Measurements from ENCODE around the gene GREM1. TPM values are rescaled to one million over a fixed set of nuclear protein-coding genes. Genes with fewer than 3 reads are reported as not detected.

GREM1 gene
- total RNA-seq, 1 donor from 2014 or later: 293 TPM

DNA sequence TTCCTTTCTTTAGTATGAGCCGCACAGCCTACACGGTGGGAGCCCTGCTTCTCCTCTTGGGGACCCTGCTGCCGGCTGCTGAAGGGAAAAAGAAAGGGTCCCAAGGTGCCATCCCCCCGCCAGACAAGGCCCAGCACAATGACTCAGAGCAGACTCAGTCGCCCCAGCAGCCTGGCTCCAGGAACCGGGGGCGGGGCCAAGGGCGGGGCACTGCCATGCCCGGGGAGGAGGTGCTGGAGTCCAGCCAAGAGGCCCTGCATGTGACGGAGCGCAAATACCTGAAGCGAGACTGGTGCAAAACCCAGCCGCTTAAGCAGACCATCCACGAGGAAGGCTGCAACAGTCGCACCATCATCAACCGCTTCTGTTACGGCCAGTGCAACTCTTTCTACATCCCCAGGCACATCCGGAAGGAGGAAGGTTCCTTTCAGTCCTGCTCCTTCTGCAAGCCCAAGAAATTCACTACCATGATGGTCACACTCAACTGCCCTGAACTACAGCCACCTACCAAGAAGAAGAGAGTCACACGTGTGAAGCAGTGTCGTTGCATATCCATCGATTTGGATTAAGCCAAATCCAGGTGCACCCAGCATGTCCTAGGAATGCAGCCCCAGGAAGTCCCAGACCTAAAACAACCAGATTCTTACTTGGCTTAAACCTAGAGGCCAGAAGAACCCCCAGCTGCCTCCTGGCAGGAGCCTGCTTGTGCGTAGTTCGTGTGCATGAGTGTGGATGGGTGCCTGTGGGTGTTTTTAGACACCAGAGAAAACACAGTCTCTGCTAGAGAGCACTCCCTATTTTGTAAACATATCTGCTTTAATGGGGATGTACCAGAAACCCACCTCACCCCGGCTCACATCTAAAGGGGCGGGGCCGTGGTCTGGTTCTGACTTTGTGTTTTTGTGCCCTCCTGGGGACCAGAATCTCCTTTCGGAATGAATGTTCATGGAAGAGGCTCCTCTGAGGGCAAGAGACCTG lies 13.2 kb downstream of the GREM1 start:
- peak; percentile 68 for DNase-seq (ENCODE audit: low spot score)

DNA sequence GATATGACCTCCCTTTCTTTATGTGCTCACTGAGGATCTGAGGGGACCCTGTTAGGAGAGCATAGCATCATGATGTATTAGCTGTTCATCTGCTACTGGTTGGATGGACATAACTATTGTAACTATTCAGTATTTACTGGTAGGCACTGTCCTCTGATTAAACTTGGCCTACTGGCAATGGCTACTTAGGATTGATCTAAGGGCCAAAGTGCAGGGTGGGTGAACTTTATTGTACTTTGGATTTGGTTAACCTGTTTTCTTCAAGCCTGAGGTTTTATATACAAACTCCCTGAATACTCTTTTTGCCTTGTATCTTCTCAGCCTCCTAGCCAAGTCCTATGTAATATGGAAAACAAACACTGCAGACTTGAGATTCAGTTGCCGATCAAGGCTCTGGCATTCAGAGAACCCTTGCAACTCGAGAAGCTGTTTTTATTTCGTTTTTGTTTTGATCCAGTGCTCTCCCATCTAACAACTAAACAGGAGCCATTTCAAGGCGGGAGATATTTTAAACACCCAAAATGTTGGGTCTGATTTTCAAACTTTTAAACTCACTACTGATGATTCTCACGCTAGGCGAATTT lies 14.9 kb downstream of the GREM1 start:
- DNase-seq (ENCODE audit: low spot score): no peak

DNA sequence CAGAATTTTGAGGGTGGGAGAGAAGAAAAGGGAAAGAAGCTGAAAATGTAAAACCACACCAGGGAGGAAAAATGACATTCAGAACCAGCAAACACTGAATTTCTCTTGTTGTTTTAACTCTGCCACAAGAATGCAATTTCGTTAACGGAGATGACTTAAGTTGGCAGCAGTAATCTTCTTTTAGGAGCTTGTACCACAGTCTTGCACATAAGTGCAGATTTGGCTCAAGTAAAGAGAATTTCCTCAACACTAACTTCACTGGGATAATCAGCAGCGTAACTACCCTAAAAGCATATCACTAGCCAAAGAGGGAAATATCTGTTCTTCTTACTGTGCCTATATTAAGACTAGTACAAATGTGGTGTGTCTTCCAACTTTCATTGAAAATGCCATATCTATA lies 15.5 kb downstream of the GREM1 start:
- DNase-seq (ENCODE audit: low spot score): no peak

DNA sequence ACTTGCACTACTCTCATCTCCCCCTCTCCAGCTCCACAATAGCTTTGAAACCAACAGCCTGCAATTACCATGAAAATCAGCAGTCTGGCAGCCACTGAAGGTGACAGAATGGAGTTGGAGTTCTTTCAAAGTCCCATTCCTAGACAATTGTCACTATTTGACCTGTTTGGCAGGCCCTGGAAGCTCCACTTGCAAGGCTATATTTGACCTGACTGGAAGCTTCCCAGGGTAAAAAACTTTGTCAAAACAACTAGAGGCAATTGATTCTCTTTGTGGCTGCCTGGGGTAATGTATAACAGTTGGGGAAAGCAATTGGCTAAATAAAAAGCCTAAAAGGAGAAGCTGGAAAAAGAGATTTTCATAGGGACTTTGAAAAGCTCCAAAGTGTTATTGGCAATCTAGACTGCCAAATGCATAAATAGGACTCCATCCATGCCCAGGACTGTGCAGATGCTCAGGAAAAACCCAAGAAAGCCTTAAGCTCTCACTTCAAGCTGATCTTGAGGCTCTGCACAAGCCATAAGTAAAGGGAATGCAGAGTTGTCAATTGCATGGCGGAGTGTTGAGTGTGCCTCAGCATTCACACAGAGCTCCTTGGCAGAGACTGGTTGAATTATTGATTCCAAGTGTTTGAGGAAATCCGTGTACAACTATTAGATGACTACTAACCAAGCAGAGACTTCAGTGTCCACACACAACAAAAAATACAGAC lies 18.3 kb downstream of the GREM1 start:
- no peak for DNase-seq (ENCODE audit: low spot score)

DNA sequence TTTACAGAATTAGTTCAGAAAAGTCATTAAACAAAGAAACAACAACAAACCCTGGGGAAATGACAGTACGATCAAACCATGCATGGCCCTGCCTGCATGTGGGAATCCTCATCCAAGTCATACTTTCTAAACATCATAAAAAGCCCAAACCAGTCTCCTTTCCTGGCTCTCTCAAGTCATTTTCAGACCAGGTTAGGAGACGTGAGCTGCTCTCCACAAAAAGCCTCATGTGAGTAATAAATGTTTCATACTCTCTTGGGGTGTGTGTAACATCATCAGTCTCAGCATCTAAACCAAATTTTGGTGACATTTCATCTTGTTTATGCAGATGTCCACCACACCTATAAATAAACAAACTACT lies 18.9 kb downstream of the GREM1 start:
- DNase-seq (ENCODE audit: low spot score): no peak

DNA sequence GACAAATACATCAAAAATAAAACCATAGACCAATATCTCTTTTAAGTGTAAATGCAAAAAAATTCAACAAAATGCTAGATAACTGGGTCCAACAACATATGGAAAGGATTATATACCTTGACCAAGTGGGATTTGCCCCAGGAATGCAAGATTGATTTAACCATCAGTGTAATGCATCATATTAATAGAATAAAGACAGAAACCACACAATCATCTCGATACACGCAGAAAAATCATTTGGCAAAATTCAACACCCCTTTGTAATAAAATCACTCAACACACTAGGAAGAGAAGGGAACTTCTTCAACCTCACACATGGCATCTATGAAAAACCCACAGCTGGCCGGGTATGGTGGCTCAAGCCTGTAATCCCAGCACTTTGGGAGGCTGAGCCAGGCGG lies 19.5 kb downstream of the GREM1 start:
- DNase-seq (ENCODE audit: low spot score): no peak

DNA sequence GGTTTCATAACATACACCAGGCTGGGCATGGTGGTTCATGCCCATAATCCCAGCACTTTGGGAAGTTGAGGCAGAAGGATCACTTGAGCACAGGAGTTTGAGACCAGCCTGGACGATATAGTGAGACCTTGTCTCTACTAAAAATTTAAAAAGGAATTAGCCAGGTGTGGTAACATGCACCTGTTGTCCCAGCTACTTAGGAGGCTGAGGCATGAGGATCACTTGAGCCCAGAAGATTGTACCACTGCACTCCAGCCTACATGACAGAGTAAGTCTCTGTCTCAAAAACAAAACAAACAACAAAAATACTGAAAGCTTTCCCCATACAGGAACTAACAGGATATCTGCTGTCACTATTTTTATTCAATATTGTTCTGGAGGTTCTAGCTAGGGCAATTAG lies 20.9 kb downstream of the GREM1 start:
- DNase-seq (ENCODE audit: low spot score): no peak

DNA sequence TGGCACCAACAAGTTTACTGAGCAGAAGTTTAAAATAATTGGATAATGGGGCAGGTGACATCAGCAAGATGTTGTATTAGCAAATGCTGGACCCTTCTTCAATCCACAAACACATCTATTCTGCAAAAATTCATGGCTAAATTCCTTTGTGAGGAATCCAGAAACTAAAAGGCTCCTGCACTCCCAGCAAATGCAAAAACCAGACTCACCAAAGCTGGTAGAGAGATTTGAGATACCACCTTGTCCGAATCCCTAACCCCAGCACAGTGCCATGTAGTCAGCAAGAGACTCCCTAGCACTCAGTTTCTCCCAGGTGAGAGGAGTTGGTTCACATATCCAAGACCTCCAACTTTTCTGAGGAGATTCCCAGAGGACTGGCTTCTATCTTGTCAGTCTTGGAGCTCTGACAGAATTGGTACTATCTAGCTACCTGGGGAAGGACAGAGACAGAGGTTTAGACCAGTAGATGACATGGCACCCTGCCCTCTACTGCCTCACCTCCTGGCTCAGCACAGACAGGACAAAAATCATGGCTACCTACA lies 21.8 kb downstream of the GREM1 start:
- no peak for DNase-seq (ENCODE audit: low spot score)

DNA sequence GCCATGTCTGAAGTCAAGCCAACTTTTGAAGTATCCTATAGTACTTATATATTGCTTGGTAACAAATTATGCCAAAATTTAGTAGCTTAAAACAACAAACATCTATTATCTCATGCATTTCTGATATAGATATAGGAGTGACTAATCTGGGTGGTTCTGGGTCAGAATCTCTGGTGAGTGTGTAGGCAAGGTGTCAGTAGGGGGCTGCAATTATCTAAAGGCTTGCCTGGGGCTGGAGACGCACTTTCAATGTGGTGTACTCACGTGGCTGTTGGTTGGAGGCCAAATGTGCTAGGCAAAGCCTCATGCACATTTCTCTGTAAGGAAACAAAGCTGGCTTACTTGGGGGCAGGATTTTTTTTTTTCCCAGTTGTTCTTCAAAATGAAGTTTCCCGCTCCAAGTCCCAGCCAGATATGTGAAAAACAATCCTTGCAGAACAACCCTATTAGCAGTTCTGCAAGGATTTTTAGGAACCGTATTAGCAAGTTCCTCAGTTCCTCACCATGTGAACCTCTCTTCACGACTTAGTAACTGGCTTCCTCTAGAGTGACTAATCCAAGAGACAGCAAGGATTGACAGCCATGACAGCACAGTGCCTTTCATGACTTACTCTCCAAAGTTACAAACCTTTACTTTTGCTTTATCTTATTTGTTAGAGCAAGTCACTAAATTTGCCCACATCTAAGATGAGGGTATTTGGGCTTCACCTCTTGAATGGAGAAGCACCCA lies 25.8 kb downstream of the GREM1 start:
- DNase-seq (ENCODE audit: low spot score): no peak

DNA sequence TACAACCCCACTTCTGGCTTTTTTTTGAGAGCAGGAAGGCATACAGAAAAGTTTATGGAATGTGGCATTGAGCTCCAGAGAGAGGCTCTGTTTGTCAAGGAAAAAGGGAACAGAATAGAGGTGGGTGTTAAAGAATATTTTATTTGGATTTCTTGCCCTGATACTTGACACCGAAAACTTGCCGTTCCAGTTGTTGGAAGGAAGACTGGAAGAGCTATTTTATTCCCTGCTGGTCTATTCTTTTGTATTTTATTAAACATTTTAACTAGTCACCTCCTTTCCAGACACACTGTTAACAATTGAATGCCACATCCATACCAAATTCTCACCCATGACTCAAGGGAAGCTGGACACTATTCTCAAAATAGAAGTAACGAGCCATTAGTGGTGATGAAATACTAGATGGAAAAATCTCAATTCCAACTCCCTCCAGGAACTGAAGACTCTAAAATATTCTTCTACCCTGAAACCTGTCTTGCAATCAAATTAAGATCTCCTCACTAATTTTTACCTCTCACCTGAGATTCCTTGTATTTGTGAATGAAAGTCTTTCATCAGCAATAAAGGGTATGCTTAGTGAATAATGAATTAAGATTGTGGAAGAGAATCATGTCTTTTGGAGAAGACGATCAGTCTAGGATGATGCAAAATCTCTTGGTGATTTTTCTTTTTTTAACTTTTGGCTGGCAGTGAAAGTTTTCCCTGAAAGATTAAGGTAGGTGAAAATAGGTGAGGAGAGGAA lies 28.5 kb downstream of the GREM1 start:
- no peak for DNase-seq (ENCODE audit: low spot score)

DNA sequence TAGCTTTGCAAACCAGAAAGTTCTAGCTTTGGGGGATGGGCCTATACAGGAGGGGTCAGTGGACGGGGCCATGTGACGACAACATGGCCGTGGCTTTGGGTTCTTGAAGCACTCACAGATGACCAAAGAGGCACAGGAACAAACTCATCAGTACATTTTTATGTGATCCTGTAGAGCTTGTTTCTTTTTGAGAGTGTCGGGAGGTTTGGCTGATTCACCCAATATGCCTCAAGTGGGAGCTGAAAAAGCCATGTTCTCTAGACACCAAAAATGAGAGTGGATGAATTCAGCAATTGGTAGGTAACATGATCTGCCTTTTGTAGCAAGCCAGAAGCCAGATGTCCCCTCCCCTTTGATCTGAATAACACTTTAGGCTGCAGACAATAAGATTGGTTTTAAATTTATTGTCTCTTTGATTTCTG lies 30.1 kb downstream of the GREM1 start:
- DNase-seq (ENCODE audit: low spot score): no peak

DNA sequence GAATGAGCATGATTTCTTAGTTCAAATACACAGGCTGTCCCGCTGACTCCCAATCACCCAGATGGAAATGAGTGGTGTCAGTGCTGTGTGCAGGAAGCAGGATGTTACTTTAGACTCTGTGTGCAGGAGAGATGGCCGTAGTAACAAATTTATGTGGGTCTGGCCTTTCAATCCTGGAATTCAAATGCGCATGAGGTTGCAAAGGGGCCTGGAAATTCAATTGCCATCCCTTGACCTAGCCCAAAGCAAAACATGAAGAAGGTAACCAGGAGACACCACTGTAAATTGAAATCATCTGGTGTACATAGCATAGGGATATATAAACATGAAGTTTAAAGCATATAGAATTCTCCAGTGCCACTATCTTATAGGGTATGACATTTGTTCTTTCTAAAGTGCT lies 33.2 kb downstream of the GREM1 start:
- no peak for DNase-seq (ENCODE audit: low spot score)

DNA sequence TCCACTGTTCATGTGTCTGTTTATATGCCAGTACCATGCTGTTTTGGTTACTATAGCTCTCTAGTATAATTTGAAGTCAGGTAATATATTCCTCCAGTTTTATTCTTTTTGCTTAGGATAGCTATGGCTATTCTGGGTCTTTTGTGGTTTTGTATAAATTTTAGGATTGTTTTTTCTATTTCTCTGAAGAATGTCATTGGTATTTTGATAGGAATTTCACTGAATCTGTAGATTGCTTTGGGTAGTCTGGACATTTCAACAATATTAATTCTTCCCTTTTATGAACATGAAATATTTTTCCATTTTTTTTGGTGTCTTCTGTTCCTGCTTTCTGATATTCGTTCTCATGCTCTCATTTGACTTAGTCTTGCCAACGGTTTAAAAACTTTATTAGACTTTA lies 39.6 kb downstream of the GREM1 start:
- no peak for DNase-seq (ENCODE audit: low spot score)

DNA sequence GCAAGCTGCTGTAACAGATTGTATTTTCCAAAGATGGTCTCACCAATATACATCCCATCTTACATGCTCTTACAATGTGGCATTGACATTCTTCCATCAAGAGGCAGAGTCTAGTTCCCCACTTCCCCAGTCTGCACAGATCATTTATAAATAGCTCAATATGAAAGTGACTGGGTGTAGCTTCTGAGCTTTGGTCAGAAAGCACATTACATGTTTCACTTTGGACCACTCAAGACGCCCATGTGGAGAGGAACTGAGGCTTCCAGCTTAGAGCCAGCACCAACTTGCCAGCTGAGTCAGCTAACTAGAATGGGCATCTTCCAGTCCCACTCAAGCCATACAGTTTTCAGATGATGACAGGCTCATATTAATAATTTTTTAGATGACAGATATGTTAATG lies 45.5 kb downstream of the GREM1 start:
- no peak for DNase-seq (ENCODE audit: low spot score)

DNA sequence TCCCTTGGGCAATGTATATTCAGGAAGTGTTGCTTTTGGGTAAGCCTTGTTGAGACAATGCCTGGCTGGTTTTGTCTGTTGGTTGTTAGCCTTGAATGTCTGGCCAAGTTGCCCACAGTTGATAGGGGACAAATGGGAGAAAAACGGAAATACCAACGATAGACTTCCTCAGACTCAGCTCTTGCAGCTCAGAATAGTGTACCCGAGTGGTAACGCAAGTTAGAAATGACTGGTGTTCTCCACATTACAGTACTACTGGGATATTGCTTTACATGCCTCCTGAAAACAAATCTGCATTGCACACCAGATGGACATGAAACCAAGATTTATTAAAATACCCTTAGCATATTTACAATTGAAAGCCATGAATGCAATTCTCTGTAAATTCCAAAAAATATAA lies 47.4 kb downstream of the GREM1 start:
- DNase-seq (ENCODE audit: low spot score): no peak

DNA sequence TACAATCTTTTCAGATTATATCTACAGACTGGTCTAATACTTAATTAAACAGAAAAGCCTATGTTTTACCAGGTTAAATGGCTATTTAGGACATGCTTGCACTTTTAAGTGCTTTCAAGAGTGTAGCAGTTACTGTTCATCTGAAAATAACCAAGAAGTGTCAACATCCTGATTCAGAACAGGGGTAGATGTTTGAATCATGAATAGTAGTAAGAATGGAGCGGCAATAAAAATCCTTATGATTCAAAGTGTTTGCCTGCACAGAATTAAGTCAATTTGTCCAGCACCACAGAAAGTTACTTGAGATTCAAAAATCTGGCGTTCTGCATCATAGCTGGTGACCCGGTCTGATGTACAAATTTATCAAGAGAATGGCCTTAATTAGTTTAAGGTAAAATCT lies 48.3 kb downstream of the GREM1 start:
- no peak for DNase-seq (ENCODE audit: low spot score)

DNA sequence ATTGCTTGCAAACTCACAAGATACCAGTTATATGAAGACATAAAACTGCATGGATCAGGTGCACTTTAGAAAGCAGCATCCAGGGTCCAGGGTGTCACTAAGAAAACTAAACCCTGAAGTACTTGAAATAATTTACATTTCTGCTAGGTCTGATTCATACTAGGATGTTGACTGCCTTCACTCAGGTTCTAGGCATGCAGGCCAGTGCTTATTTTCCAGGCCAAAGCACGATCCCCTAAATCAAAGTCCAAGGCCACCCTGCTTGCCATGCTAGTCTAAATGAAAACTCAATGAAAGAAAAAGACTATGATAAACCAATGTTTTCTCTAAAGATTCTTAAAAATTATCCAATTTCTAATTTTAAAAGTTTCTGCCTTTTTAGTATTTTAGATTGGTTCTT lies 49.4 kb downstream of the GREM1 start:
- no peak for DNase-seq (ENCODE audit: low spot score)

DNA sequence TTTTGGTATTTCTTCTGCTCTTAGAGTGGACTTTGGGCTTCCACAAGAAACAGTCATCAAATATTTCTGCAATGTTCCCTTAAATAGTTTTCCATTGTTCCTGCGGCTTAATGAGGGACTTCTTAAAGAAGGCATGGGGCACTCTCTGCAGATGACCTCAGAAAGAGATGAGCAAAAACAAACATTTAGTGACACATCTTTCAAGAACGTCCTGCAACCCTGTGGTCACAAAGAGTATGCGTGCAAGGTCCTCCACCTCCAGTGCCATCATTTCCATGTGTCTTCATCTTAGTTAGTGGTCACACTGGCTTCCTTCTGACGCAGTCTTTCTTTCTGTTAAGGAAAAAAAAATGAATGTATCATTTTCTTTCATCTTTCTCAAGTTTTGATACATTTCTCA lies 56.2 kb downstream of the GREM1 start:
- DNase-seq (ENCODE audit: low spot score): no peak

DNA sequence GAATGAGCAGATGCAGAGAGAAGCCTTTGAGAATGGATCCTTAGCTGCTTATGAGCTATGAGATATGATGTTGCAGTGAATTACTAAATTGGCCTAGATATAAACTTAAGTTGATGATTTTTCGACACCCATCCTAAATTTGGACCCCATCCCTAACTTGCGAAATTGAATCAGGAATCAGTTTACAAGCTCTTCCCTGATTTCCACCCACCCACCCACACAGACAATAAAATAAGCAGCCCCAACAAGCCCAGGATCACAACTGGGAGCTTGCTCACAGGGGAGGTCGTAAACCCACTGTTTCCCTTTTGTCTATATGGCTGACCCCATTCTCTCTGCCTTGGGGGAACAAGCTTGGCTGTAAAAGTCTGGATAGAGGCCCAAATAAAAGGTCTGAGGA lies 57.3 kb downstream of the GREM1 start:
- DNase-seq (ENCODE audit: low spot score): no peak

DNA sequence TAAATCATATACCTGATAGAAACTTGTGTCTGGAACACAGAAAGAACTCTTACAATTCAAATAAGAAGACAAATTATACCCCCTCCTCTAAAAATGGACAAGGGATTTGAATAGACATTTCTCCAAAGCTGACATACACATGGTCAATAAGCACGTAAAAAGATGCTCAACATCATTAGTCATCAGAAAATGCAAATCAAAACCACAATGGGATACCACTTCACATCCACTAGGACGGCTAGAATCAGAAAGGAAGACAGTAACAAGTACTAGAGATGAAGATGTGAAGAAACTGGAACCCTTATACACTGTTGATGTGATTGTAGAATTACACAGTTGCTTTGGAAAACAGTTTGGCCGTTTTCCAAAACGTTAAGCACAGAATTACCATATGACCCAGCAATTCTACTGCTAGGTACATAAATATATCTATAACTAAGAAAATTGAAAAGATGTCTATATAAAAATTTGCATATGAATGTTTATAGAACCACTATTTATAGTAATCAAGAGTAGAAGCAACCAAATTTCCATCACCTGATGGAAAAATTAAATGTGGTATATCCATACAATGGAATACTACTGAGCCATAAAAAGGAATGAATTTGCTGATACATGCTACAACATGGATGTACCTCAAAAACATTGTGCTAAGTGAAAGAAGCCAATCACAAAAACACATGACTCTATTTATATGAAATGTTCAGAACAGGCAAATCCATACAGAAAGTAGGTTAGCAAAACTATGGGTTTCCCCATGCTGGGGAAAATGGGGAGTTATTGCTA lies 60.8 kb downstream of the GREM1 start:
- no peak for DNase-seq (ENCODE audit: low spot score)

All from mucosa of gallbladder (tissue), 1 donor.